HG02642 (cell line): ENCODE data around the gene WBP1L.
"Not testable (repeated sequence)": the region's sequence is repeated elsewhere in the genome, so short reads cannot be mapped to it uniquely, and the experiment has no call there.

ENCODE experiments used
- ATAC-seq: cut with Tn5 transposase; IDR thresholded peaks from one replicate; pipeline ENCODE4 v1.9.1; 2021; ENCODE audit warnings: mild to moderate bottlenecking; ENCODE audit not compliant: unreplicated experiment, poor library complexity

Gene WBP1L

DNA sequence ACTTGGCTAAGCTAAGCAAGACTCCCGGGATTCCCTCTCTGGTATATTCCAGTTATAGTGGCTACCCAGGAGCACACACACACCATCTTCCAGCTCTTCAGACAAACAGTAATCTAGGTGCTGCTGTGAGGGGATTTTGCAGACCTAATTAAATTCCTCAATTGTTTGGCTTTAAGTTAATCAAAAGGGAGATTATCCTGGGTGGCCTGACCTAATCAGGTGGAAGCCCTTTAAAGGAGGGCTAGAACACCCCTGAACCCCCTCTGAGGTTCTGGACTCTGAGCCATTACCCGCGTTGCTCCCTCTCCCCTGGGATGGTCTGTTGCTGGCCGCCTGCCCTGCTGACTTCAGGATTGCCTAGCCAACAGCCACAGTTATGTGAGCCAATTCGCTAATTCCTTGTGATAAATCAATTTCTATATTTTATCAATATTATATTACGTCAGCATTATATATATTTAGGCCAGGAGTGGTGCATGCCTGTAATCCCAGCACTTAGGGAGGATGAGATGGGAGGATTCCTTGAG lies 22.9 kb upstream of the WBP1L start:
- ATAC-seq = no peak

DNA sequence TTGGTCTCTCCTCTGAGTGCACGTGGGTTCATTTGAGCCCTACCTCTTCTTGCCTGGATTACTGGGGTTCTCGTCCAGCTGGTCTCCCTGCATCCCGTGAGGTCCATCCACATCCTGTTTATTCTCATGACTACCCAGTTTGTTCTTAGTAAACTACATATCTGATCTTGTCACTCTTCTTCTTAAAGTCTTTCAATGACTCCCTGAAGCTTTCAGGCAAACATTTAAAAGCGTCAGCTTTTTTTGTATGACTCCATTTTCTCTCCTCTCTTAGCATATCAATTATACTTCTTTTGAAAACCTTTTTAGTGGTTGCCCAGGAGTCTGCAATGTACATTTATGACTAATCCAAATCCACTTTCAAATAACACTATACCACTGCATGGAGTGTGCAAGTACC lies 21.8 kb upstream of the WBP1L start:
- no peak for ATAC-seq

DNA sequence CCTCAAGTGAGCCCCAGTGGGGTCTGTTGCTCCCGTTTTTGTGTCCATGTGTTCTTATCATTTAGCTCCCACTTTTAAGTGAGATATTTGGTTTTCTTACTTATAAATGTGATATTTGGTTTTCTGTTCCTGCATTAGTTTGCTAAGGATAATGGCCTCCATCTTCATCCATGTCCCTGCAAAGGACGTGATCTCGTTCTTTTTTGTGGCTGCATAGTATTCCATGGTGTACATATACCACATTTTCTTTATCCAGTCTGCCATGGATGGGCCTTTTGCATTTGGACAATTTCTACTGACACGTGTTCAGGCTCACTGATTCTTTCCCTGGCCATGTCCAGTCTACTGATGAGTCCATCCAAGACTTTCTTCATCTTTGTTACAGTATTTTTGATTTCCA lies 19.8 kb upstream of the WBP1L start:
- ATAC-seq = no peak

DNA sequence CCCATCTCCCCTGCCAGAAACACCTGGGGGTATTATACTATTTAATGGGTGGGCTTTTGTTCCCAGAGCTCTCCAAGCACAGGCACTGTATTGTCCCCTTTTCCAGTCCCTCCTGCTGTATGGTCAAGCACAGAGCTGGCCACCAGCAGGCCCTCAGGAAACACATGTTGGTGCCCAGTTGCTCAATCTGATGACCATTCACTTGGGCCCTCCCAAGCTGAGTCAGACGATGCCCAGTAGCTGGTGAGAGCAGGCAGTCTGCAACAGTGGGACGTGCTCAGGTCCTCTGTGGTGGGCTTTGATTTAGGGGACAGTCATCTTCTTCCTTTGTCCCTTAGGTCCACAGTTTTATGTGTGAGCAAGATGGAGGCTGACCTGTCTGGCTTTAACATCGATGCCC lies 17.5 kb upstream of the WBP1L start:
- no peak for ATAC-seq

DNA sequence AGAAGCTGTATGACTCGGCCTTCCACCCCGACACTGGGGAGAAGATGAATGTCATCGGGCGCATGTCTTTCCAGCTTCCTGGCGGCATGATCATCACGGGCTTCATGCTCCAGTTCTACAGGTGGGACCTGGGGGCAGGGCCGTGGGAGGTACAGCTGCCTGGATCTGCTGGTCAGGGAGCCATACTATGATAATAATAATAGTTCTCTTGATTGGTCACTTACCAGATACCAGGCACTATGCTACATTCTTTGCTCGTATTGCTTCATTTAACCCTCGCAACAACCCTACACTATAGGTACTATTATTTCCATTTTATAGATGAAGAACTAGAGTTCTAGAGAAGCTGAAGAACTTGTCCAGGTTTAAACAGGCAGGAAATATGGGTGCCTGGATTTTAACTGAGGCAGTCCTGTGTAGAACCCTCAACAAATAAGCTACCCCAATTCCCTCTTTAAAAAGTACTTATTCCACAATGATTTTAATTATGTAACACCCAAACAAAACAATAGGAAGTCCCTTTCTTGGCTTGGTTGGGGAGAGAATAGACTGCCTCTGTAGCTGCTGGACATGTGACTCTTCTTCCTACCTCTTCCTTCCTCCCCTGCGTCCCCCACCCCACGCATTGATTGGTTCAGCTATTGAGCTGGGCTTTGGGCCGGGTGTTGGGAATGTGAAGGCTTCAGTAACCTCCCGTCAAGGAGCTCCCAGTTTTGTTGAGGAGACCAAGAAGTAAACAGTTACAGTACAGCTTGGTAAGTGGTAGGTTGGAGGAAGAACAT lies 16.5 kb upstream of the WBP1L start:
- no peak for ATAC-seq

DNA sequence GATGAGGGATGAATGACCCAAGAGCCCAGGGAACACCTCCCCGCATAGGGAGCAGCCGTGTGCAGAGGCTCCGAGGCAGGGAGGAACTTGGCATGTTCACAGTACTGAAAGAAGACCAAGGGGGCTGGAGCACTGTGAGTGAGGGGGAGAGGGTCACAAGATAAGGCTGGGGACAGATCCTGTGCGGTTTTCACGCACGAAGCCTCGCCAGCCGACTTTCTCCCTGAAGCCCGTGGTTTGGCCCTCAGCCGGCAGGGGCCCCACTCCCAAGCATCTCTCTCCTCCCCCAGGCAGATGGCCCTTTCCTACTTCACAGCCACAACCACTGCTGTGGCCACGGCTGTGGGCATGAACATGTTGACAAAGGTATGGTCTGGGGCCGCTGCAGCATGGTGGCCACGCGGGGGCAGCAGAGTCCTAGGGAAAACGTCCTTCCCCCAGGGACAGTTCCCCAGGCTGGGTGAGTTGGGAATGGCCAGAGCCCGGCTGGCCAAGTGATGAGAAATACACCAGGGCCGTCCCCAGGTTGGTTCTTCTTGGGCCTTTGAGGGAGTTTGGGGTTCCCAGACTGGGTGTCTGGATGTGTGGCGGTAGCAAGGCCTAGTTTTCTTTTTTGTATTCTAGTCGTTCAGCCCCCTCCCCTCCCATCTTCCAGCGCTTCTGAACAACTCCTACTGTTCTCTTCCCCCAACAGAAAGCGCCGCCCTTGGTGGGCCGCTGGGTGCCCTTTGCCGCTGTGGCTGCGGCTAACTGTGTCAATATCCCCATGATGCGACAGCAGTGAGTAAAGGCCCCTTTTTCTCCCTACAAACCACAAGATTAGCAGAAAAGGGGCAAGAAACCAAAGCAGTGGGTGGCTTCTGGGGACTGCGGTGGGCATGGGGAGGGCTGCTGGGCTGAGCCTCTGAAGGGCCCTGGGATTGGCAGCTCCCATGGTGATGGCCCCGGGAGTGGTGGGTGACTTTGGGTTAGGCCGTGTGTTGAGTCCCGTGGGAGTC lies 14.4 kb upstream of the WBP1L start:
- ATAC-seq = no peak

DNA sequence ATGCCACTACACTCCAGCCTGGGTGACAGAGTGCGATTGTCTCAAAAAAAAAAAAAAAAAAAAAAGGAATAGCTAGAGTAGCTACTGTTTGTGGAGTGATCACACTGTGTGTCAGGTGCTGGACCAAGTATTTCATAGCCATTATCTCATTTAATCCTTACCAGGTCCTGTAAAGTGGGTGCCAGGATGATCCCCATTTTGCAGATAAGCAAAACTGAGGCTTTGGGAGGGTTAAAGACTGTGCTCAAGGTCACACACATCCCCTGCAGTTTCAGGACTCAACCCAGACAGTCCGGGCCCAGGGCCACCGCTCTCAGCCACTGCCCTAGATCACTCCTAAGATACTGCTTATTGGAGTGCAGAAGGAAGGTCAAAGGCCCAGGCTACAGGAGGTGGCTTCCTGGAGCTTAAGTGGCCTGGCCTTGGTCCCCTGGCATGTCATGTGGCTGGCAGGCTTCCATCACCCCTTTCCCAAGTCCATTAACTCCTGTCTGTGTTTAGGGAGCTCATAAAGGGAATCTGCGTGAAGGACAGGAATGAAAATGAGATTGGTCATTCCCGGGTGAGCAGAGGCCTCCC lies 12.4 kb upstream of the WBP1L start:
- no peak for ATAC-seq

DNA sequence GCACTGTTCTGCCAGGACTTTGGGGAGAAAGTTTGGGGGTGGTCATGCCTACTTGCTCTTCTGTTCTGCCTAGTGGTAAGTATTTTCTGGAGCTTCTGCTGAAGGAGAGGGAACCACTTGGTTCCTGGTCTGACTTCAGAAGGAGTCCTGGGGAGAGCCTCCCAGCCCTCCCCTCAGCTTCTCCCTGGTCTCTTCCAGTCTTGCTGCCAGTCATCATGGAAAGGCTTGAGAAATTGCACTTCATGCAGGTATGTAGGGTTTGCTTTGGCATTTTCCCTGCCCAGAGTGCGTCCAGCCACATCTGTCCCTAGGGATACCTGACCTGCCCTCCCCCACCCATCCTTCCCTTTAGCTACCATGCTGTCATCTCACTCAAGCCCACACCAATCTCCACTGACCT lies 11.1 kb upstream of the WBP1L start:
- no peak for ATAC-seq

DNA sequence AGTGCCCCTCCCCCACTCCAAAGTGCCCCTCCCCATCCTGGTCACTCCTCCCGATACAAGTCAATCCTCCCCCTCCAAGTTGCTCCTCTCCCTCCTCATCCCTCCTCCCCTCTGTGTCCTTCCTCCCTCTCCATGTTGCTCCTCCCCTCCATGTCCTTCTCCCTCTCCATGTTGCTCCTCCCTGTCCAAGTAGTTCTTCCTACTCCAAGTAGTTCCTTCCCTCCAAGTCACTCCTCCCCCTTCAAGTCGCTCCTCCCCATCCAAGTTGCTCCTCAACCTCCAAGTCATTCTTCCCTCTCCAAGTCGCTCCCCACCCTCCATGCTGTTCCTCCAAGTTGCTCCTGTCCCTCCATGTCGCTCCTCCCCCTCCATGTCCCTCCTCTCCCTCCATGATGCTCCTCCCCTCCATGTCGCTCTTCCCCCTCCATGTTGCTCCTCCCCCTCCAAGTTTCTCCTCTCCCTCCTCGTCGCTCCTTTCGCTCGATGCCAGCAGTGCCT lies 8.6 kb upstream of the WBP1L start:
- ATAC-seq = no peak

DNA sequence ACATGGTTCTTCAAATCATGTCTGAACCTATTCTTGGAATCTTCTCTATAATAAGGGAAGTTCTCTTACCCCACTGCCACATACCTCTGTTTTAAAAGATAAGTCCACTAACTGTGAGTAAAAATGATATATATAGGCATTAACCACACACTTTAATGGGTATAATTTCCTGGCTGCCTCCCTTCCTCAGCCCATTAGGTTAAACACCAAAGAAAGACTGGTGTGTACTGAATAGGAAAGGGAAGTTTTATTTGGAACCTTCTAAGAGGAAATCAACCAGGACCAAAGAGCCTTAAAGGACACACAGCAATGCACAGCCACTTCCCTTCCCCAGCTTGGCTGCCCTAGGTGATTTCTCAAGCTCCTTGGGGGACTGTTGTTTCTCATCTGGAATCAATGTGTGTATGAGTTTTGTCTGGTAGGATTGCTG lies 5.0 kb upstream of the WBP1L start:
- no peak for ATAC-seq

DNA sequence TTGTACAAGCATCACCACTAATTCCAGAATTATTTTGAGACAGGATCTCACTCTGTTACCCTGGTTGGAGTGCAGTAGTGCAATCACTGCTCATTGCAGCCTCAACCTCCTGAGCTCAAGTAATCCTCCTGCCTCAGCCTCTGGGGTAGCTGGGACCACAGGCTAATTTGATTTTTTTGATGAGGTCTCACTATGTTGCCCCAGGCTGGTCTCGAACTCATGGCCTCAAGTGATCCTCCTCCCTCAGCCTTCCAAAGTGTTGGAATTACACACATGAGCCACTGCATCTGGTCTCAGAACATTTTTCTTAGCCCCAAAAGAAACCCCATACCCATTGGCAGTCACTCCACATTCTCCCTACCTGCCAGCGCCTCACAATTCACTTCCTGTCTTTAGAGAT lies 3.5 kb upstream of the WBP1L start:
- ATAC-seq = no peak

DNA sequence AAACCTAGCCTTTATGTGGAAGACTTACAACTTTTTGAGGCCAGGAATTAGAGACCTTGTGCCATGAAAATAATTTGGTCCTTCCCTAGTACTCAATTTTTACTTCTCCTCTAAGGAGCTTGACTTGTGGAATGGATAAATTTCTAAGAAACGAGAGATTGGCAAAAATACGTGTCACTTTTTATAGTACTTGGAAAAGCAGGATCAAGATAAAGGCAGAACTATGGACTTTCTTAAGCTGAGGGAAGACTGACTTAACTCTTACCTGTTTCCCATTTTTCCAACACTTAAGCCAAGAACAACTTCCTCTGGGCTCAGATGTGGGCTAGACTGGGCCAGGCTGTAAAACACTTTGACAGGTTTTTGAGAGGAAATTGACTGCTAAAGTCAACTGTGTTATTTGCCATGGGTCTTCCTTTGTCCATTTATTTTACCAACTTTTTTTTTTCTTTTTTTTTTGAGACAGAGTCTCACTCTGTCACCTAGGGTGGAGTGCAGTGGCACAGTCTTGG lies 2.0 kb upstream of the WBP1L start:
- ATAC-seq = no peak

DNA sequence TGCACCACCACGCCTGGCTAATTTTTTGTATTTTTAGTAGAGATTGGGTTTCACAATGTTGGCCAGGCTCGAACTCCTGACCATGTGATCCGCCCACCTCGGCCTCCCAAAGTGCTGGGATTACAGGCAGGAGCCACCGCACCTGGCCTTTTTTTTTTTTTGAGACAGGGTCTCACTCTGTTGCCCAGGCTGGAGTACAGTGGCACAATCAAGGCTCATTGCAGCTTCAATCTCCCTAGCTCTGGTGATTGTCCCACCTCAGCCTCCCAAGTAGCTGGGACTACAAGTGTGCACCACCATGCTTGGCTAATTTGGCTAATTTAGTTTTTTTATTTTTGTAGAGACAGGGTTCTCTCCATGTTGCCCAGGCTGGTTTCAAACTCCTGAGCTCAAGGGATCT lies 1.4 kb upstream of the WBP1L start:
- ATAC-seq = not testable (repeated sequence)

DNA sequence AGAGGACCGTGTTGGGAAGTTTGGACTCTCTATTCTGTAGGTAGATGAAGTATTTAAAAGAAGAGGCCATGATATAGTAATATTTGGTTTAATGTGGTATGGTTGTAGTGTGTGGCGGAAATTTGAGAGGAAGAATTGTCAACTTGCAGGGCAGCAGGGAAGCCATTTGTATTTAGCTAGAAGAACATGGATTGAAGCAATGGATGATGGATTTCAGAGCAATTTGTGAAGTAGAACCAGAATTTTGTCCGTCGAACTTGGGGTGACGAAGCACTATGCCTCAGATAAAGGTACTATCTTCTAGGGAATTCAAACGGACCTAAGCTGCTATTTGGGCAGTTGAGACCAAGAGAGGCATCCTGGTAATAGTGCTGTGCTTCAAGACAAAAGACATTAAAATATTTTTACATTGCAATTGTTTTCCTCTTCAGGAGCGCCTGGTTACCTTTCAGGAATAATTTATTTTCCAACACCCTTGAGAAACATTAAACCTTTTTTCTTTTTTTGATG lies 615 bp upstream of the WBP1L start:
- ATAC-seq = no peak

DNA sequence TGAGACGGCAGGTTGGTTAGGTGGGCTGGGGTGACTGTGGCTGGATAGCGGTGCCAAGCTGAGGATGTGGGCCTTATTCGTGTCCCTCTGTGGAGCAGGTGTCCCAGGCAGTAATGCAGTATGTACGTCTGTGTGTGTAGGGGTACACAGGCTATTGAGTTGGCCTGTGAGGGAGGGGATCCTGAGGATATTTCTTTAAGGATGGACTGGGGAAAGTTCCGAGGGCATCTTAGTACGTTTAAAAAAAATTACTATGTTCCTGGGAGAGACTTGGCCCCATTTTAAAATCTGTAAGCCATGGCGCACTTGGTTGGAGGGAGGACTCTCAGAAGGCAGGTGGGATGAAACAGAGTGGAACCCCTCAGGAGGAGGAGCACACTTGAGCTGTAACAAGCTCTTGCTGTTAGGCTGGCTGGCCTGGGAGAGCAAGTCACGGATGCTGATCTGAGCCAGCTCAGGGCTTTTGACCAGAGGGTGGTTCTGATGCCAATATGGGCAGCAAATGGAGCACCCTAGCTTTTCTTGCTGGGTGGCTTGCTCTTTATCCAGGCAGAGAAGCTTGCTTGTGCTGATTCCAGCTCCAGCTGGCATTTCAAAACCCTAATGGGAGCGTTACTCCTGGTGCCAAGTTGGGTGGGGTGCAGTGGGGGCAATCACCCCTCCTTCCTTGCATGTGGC lies 765 bp downstream of the WBP1L start:
- ATAC-seq = no peak

DNA sequence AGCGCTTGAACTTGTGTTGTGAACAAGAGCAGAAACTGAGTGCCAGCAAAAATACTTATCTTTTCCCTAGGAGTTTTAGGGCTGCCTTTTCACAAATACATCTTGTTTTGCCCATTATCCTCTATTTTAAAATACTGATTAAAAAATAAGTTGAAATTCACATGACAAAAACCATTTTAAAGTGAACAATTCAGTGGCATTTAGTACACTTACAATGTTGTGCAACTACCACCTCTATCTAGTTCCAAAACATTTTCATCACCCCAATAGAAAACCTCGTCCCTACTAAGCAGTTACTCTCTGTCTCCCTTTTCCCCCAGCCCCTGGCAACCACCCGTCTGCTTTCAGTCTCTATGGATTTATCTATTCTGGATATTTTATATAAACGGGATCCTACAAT lies 1.4 kb downstream of the WBP1L start:
- no peak for ATAC-seq

DNA sequence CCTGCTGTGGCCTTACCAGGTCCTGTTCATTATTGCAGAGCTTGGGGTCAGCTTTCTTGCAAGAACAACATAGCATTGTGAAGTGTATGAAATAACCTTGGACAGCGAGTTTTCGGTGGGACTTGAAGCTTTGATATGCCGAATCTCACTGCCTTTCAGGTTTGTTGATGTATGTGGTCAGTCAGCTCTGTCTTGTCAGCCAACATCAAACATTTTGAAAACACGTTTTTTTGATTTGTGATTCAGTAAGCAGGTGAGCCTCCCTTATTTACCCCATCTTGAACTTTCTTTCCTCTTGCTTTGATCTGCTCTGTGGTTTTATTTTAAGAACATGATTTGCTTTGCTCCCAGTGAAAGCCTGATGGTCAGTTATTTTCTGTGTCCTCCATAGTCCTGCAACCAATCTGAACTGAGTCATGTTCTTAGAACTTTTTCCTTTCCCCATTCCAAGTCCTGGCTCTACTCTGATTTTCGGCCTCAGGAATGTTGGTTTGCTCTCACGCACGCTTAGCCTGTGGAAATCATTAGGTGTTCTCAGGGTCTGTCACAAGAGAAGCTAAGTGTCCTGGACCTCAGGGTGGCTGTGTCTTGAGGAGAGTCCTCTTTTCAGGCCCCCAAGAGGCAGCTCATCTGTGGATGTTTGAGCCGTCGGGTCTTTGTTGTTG lies 8.7 kb downstream of the WBP1L start:
- ATAC-seq = no peak

DNA sequence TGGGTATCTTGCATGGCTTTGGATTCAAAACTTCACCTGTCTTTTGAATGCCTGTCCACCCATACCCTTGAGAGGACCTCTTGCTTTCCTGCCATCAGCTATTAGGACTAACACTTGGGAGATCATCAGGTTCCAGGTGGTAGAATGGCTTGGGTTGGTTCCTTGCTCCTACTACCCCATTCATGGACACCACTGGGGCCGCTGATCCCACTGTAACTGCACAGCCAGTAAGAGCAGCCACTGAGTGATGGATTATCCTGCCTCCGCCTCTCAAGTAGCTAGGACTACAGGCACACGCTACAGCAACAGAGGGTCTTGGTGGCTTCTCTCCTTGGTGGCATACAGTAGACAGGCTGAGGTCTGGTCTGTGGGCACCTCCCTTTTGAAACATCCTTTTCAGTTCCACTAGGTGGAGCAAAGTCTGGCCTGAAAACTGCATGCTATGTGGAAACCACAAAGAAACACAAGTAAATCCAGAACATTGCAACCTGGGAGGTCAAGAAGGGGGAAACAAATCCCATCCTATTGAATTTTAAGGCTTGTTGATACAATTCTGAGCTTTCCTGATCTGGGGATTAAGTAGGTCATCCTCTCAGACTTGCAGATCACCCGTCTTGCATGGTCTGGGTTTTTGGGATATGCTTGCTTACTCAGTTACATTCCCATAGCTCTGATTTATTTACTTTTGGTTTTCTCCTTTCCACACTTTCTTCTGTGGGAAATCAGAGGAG lies 9.4 kb downstream of the WBP1L start:
- no peak for ATAC-seq
